ENCODE measurements around the gene COL6A2.
"Not testable (repeated sequence)": the region's sequence is repeated elsewhere in the genome, so short reads cannot be mapped to it uniquely, and the experiment has no call there.

Gene COL6A2

DNA sequence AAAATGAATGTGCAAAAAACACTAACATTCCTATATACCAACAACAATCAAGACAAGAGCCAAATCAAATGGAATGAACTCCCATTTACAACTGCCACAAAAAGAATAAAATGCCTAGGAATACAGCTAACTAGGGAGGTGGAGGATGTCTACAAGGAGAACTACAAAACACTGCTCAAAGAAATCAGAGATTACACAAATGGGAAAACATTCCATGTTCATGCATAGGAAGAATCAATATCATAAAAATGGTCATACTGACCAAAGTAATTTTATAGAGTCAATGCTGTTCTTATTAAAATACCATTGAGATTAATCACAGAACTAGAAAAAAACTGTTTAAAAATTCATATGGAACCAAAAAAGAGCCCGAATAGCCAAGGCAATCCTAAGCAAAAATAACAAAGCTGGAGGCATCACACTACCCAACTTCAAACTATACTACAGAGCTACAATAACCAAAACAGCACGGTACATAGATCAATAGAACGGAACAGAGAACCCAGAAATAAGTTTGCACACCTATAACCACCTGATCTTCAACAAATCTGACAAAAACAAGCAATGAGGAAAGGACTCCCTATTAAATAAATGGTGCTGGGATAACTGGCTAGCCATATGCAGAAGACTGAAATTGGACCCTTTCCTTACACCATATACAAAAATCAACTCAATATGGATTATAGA lies 78.7 kb downstream of the COL6A2 start:
- not testable (repeated sequence) for DNase-seq (ENCODE audit: low spot score)

DNA sequence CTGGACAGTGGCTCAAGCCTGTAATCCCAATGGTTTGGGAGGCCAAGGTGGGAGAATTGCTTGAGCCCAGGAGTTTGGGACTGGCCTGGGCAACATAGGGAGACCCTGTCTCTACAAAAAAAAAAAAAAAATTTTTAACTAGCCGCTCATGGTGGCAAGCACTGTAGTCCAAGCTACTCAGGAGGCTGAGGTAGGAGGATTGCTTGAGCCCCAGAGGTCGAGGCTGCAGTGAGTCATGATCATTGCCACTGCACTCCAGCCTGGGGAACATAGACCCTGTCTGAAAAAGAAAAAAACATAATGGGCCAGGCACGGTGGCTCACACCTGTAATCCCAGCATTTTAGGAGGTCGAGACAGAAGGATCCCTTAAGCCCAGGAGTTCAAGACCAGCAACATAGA lies 81.0 kb downstream of the COL6A2 start:
- DNase-seq (ENCODE audit: low spot score): no peak

Measured in LoVo (cell line).